Coronary artery (tissue), 2 donors: ENCODE measurements around the gene COMMD1.
"Not testable (repeated sequence)": the region's sequence is repeated elsewhere in the genome, so short reads cannot be mapped to it uniquely, and the experiment has no call there.

Experiments
- DNase-seq: peaks from one replicate; pipeline ENCODE4 v3.0.0-alpha.2; 2017; ENCODE audit warnings: low spot score
- H3K27ac ChIP-seq, 2 donors: fragments of 200-600 bp; sonication (generic); one replicate each; pipeline ENCODE4 v1.5.1; 2016 to 2019
- H3K4me3 ChIP-seq: fragments of 200-600 bp; sonication (generic); 2 replicates; pipeline ENCODE4 v1.5.1; 2016; ENCODE audit warnings: mild to moderate bottlenecking, moderate library complexity
- CTCF ChIP-seq: fragments of 200-600 bp; sonication (generic); IDR thresholded peaks from one replicate; pipeline ENCODE4 v1.5.1; 2019; ENCODE audit warnings: antibody characterized with exemption

COMMD1 gene

GRCh38 chr2:62040926-62041325, 135.5 kb downstream of the COMMD1 start:
- no peak for TF ChIP-seq CTCF
- DNase-seq: no peak
- no peak overlapping the region for H3K27ac ChIP-seq
- no peak overlapping the region for H3K4me3 ChIP-seq

- not testable (repeated sequence) for DNase-seq, H3K4me3 ChIP-seq, H3K27ac ChIP-seq
Measured at GRCh38 chr2:62041701-62042385, 136.4 kb downstream of the COMMD1 start.

DNA sequence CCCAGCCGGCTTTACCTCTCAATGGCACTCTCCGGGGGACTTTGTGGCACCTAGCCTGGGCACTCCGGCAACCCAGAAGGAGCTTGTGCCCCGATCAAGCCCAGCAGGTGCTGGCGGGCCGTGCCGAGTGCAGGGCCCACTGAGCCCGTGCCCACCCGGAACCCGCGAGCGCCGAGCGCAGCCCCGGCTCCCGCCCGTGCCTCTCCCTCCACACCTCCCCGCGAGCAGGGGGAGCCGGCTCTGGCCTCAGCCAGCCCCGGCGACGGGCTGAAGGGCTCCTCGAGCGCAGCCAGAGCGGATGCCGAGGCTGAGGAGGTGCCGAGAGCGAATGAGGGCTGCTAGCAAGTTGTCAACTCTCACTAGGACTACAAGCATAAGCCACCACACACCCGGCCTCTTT, 136.9 kb downstream of the COMMD1 start:
- no peak for DNase-seq
- H3K27ac ChIP-seq: no peak overlapping the region
- TF ChIP-seq CTCF: no peak

DNA sequence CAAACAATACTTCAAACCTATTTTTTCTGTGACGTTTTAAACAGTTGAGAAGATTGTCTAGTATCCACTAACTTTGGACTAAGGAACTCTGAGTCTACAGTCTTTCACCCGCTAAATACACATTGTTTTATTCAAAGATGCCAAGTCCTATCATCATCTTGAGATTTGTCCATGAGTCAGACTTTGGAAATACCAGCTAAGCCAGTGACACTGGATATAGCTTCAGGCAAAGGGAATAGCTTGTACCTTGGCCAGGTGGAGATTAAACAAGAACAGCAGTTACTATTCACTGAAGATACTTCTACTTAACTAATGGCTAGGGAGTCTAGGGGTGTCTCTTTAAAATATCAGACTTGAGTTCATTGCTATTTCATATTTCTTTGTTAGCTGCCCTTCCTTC, 137.5 kb downstream of the COMMD1 start:
- TF ChIP-seq CTCF: no peak
- Histone ChIP-seq H3K4me3 (no peak overlapping the region), H3K27ac (no peak overlapping the region)
- no peak for DNase-seq

More for the DNA sequence above, 136.9 kb downstream of the COMMD1 start:
- H3K4me3 ChIP-seq: no peak overlapping the region

DNA sequence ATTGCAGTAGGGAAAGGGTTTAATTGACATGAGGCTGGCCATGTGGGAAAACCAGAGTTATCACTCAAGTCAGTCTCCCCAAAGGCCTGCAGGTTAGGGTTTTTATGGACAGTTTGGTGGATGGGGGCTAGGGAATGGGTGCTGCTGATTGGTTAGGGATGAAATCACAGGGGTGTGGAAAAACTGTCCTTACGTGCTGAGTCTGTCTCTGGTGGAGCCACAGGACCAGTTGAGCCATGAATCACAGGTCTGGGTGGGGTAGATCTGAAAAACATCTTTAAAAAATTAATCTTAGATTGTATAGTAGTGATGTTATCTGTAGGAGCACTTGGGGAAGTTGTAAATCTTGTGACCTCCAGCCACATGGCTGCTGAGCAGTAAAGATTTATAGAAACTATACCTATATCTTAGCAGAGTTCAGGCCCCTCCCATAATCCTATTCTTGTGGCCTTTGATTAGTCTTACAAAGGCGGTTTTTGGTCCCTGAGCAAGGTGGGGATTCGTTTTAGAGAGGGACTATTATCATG, 139.6 kb downstream of the COMMD1 start:
- Histone ChIP-seq H3K4me3 (no peak overlapping the region), H3K27ac (no peak overlapping the region)
- DNase-seq: no peak
- no peak for TF ChIP-seq CTCF

- no peak for DNase-seq
- H3K27ac ChIP-seq: no peak overlapping the region
- H3K4me3 ChIP-seq: no peak overlapping the region
- TF ChIP-seq CTCF: no peak
Measured at GRCh38 chr2:62046141-62046540, 140.7 kb downstream of the COMMD1 start.

DNA sequence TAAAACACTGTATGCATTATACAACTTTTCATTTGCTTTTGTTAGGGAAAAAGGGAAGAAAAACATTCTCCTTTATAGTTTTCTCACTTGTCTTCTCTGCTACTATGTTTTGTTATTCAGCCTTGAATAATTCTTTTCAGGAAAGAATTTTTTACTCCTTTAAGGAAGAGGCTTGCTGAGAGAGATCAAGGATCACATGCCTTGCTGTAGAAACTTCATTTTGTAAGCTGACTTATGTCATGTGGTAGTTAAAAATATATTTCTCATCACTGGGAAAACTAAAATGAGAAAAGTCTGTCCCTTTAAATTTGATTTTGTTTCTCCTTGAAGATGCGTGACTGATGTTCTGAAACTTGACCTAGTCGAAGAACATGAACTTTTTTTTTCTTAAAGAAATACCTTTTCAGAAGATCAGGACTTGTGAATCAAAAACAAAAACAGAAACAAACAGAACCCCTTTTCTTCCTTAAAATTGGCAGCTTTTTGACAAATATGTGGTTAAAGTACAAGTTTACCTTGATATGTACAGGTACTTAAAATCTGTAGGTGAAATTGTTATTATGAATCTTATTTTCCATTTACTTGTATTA, 145.1 kb downstream of the COMMD1 start:
- no peak for DNase-seq
- Histone ChIP-seq H3K4me3 (no peak overlapping the region), H3K27ac (no peak overlapping the region)
- TF ChIP-seq CTCF: no peak
